Omental fat pad (tissue), 4 donors: Measurements from ENCODE around the gene KLHL6. TPM values are rescaled to one million over a fixed set of nuclear protein-coding genes. Genes with fewer than 3 reads are reported as not detected.
"Not testable (repeated sequence)": the region's sequence is repeated elsewhere in the genome, so short reads cannot be mapped to it uniquely, and the experiment has no call there.

Source experiments
- ATAC-seq: fragments of 150-250 bp; one replicate; pipeline ENCODE4 v1.9.1; 2016; ENCODE audit warnings: mild to moderate bottlenecking, moderate library complexity; ENCODE audit not compliant: low FRiP score
- DNase-seq: peaks from one replicate; pipeline ENCODE4 v3.0.0-alpha.2; 2019; ENCODE audit warnings: low spot score
- total RNA-seq, 4 donors: library from RNA; depleted of rRNA; stranded (reverse); fragments of >200 nt; gene quantifications; one replicate each; pipeline ENCODE4 v1.1.0, GENCODE V29; 2016
- TF ChIP-seq, protein P1 (sequence below), 3 donors: fragments of 450-650 bp; IDR thresholded peaks; one replicate each; pipeline ENCODE4 v1.5.1; 2016 to 2017; ENCODE audit warnings: antibody characterized with exemption in 3 of 3, mild to moderate bottlenecking in 3 of 3, moderate library complexity in 2 of 3

The KLHL6 gene
- total RNA-seq, 4 donors from 2014 or later: 3.0 to 21.5 (median 6.5) TPM

DNA sequence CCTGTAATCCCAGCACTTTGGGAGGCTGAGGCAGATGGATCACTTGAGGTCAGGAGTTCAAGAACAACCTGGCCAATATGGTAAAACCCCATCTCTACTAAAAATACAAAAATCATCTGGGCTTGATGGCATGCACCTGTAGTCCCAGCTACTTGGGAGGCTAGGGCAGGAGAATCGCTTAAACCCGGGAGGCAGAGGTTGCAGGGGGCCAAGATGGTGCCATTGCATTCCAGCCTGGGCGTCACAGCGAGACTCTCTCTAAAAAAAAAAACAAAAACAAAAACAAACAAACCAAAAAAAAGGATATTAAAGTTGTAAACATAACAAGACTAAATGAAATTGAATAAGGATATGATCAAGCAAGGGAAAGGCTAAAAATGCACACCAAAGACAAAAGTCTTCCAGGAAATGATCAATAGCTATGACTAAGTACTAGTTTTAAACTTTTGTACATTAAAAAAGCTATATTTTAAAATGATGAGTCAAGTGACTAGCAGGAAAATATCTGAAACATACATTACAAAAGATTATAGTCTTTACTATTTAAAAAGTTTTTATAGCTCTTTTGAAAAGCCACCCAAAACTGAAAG is 28.6 kb downstream of the KLHL6 start:
- TF ChIP-seq, protein P1, sequence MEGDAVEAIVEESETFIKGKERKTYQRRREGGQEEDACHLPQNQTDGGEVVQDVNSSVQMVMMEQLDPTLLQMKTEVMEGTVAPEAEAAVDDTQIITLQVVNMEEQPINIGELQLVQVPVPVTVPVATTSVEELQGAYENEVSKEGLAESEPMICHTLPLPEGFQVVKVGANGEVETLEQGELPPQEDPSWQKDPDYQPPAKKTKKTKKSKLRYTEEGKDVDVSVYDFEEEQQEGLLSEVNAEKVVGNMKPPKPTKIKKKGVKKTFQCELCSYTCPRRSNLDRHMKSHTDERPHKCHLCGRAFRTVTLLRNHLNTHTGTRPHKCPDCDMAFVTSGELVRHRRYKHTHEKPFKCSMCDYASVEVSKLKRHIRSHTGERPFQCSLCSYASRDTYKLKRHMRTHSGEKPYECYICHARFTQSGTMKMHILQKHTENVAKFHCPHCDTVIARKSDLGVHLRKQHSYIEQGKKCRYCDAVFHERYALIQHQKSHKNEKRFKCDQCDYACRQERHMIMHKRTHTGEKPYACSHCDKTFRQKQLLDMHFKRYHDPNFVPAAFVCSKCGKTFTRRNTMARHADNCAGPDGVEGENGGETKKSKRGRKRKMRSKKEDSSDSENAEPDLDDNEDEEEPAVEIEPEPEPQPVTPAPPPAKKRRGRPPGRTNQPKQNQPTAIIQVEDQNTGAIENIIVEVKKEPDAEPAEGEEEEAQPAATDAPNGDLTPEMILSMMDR (IDR thresholded peaks at IDR 0.05): no peak
- DNase-seq (no peak), ATAC-seq (no peak)

DNA sequence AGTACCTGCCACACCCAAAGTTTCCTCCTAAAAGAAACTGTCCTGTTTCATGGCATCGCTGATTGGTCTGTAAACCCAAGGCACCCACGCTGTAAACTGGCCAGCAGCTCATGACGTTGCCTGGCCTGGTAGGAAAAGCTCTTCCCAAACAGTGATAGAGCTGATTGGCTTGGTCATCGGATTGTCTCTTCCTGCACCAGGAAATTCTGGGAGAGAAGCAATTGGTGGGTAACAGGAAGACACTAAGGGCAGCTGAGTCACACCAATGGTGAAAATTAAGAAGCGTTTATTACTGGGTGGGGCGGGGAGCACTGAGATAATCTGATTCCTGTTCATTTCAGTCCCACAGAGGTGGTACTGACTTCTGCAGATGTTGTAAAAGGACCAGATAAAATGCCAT is 31.0 kb downstream of the KLHL6 start:
- ATAC-seq (no peak), DNase-seq (no peak)
- TF ChIP-seq, protein P1 (IDR thresholded peaks at IDR 0.05): no peak

DNA sequence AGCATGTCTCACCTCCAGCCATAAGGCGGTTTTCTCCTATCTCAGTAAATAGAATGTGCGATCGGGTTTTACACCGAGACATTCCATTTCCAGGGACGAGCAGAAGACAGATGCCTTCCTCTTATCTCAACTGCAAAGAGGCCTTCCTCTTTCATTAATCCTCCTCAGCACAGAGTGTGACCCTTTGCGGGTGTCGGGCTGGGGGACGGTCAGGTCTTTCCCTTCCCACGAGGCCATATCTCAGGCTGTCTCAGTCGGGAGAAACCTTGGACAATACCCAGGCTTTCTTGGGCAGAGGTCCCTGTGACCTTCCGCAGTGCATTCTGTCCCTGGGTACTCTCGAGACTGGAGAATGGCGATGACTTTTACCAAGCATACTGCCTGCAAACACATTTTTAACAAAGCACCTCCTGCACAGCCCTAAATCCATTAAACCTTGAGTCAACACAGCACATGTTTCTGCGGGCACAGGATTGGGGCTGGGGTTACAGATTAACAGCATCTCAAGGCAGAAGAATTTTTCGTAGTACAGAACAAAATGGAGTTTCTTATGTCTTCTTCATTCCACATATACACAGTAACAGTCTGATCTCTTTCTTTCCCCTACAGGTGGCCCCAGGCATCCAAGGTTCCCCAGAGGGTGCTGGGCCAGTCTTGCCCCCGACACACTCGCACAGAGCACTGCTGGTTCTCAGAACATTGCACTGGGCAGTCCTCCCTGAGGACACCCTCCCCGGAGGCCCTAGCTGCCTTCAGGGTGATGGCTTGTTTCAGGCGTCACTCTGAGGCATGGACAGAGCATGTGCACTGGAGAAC is 34.6 kb downstream of the KLHL6 start:
- ATAC-seq, DNase-seq: not testable (repeated sequence)

DNA sequence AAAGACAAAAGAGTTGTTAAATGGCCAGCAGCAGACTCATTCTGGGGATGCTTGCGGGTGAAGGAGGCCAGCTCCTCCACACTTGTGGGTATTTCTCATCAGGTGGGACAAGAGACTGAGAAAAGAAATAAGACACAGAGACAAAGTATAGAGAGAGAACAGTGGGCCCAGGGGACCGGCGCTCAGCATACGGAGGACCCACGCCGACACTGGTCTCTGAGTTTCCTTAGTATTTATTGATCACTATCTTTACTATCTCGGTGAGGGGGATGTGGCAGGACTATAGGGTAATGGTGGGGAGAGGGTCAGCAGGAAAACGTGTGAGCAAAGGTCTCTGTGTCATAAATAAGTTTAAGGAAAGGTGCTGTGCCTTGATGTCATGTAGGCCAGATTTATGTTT is 35.2 kb downstream of the KLHL6 start:
- not testable (repeated sequence) for ATAC-seq, DNase-seq

DNA sequence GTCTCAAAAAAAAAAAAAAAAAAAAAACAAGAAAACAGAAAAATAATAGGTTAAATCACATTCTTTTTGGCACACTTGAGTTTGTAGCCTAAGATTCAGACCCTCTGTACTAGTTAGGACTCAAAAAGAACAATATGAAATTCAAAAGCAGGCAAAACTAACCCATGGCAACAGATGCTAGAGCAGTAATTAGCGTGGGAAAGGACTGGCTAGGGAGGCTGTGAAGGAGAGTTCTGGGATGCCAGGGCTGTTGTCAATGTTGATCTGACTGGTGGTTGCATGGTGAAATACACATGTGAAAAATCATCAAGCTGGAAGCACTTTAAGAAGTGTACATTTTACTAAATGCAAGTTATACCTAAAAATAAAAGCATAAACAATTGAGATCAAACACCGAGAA is 35.6 kb downstream of the KLHL6 start:
- ATAC-seq: no peak
- TF ChIP-seq, protein P1 (IDR thresholded peaks at IDR 0.05): no peak

DNA sequence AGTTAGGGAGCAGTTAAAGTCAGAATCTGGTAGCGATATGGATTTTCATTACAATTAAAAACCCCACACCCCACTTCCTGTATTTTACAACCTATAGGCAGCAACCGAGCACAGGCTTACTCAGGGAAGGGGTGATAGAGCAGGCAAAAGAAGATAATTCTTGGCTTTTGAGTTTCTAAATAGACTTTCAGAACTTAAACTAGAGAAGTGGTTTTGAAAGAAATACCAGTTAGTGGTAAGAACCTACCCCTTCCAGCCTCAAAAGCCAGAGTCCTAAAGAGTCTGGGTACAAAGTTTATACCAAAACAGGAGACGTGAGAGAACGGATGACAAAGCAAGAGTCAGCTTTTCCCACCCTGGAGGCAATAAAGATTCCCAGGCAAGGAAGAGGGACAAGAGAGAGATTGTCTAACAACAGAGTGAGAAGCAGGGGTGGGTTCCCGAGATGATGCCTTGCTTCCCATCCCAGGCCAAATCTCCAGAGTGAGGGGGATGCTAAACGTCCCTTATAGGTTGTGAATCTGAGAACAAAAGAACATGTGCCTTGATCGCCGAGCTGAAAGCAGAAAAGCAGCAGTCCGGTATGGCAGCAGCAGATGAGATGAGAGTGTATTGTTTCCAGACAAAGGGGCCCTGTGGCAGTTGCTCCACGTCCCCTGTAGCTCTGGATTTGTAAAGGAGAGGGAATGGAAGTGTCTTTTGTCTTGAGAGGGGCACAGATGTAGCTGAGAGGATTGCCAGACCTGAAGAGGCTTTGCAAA is 36.8 kb downstream of the KLHL6 start:
- DNase-seq (no peak), ATAC-seq (no peak)
- TF ChIP-seq, protein P1 (IDR thresholded peaks at IDR 0.05): no peak

More for the DNA sequence above, 35.6 kb downstream of the KLHL6 start:
- DNase-seq: no peak

DNA sequence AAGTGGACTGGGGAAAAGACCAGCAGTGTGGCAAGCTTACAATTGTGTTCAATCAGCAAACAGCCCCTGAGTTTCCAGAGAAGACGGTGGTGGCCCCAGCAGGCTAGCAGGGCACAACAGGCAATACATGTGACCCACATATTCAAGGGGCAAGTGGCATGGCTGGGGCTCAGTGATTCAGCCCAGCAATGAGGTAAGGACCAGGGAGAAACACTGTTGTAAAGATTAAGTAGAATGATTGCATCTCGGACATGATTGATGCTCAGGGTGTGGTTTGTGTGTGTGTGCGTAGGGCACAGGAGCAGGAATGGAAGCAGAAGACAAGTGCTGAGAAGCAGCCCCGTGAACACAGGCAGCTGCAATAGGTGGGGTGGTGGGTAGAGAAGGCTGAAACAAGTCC is 37.9 kb downstream of the KLHL6 start:
- ATAC-seq (no peak), DNase-seq (no peak)

More for the DNA sequence above, 37.9 kb downstream of the KLHL6 start:
- TF ChIP-seq, protein P1 (IDR thresholded peaks at IDR 0.05): no peak
